Adrenal gland (tissue), 5 donors: Measurements from ENCODE around the gene GOLPH3.

Experiments used
- POLR2A ChIP-seq, 2 donors: fragments of 450-650 bp; IDR thresholded peaks; one replicate each; pipeline ENCODE4 v1.6.1; 2017; ENCODE audit warnings: antibody characterized with exemption in 2 of 2, mild to moderate bottlenecking in 2 of 2, moderate library complexity in 1 of 2
- TF ChIP-seq, protein P1 (sequence below), 6 experiments: fragments of 450-650 bp in 4 of 6; fragments of 200-600 bp in 2 of 6; sonication (generic) in 1 of 6; IDR thresholded peaks; 1 replicate in 5 of 6; 2 replicates in 1 of 6; pipeline versions ENCODE4 v1.5.1 to v1.8.0; 2016 to 2021; ENCODE audit warnings: antibody characterized with exemption in 6 of 6, mild to moderate bottlenecking in 2 of 6, moderate library complexity in 1 of 6
- donor health status: DM: no; HTN: no; CAD: no.

DNA sequence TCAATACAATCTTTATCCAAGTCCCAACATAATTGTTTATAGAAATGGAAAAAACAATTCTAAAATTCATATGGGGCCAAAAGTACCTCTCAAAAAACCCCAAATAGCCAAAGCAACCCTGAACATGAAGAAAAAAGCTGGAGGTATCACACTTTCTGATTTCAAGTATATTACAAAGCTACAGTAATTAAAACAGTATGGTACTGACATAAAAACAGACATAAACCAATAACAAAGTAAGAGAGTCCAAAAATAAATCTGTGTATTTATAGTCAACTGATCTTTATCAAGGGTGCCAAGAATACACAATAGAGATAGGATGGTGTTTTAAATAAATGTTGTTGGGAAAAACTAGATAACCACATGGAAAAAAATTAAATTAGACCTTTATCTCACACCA, 13.6 kb upstream of the GOLPH3 start:
- TF ChIP-seq, protein P1, sequence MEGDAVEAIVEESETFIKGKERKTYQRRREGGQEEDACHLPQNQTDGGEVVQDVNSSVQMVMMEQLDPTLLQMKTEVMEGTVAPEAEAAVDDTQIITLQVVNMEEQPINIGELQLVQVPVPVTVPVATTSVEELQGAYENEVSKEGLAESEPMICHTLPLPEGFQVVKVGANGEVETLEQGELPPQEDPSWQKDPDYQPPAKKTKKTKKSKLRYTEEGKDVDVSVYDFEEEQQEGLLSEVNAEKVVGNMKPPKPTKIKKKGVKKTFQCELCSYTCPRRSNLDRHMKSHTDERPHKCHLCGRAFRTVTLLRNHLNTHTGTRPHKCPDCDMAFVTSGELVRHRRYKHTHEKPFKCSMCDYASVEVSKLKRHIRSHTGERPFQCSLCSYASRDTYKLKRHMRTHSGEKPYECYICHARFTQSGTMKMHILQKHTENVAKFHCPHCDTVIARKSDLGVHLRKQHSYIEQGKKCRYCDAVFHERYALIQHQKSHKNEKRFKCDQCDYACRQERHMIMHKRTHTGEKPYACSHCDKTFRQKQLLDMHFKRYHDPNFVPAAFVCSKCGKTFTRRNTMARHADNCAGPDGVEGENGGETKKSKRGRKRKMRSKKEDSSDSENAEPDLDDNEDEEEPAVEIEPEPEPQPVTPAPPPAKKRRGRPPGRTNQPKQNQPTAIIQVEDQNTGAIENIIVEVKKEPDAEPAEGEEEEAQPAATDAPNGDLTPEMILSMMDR (IDR thresholded peaks at IDR 0.05), result no peak
- TF ChIP-seq POLR2A (IDR thresholded peaks at IDR 0.05), result no peak
